Measurements from ENCODE around the gene GPR17. TPM values are rescaled to one million over a fixed set of nuclear protein-coding genes. Genes with fewer than 3 reads are reported as not detected.

GPR17 gene
- total RNA-seq, 1 experiment from 2014 or later, result 0.35 TPM

DNA sequence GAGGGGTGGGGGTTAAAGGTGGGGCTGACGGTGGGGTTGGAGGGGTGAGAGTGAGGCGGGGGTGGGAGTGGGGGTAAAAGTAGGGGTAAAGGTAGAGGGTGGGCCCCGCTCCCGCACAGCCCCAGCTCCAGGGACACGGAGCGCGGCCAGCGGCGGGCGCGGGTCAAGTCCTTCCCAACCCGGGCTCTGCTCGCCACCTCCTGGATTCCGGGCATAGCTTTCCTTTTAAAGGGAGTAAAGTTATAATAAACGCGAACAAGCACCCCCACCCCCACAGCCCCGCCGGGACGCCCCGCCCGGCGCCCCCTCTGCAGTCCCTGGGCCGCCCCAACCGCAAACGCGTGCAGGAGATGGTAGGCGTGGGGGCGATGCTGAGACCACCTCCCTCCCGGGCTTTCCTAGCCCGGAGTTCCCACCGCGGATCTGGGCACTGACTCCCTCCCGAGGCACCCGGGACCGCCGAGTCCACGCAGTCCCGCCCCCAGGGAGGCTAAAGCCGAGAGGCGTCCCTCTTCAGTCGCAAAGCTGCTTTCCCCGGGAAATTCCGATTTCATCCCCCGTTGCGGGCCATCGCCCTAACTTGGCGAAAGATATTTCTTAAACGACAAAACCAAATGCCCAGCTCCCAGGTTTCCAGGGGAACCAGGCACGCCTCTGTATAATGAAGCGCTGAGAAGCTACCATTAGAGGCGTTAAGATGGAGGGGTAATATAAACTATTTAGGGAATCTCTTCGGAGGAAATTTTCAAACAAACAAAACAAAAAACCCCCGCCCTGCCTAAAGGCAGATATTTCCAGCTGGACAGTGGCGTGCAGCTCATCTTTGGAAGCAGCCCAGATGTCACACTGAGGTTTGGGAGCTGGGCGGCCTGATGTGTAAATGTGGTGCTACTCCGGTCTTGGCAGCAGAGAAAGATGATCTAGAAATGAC lies 29.6 kb downstream of the GPR17 start, which contains the start of gene LIMS2:
Gene LIMS2, minus strand, starts transcription at position 200 of the 931 bp plus-strand sequence. CDS start 506 bp downstream, outside the sequence.
- Histone ChIP-seq H2BK12ac (ENCODE audit: insufficient read length, low read depth, low read length) (no peak within 1 kb of the TSS), H3K9me3 (ENCODE audit: control insufficient read depth, low read depth, low read length) (no peaks in the 10 kb centered on the region), H3K4ac (ENCODE audit: low read depth, low read length) (no peak within 1 kb of the TSS), H3K79me1 (ENCODE audit: insufficient read depth, low read depth, low read length, poor library complexity, severe bottlenecking) (no peaks in the 10 kb centered on the region), H2AK5ac (ENCODE audit: insufficient read length, low read length) (no peak within 1 kb of the TSS), H3K23me2 (ENCODE audit: insufficient read length, low read depth, low read length, poor library complexity, severe bottlenecking) (peaks cover 6% of the 10 kb centered on the region), H3T11ph (ENCODE audit: low read length) (no peak within 1 kb of the TSS), H3K23ac (ENCODE audit: insufficient read length, low read depth, low read length) (no peak within 1 kb of the TSS), H4K91ac (ENCODE audit: insufficient read length, low read depth, low read length) (no peak within 1 kb of the TSS), H3K79me2 (ENCODE audit: insufficient read depth, low read length) (no peaks in the 10 kb centered on the region), H4K20me1 (ENCODE audit: control insufficient read depth, insufficient read depth, insufficient read length) (no peaks in the 10 kb centered on the region), H4K8ac (replicated peaks; ENCODE audit: insufficient read length, low read depth, low read length) (no peak within 1 kb of the TSS), H2BK15ac (ENCODE audit: low read depth, low read length) (no peak within 1 kb of the TSS), H3K18ac (ENCODE audit: insufficient read length, low read depth, low read length) (no peak within 1 kb of the TSS), H3K4me2 (ENCODE audit: insufficient read depth, insufficient read length, low read length) (peak within 1 kb of the TSS; percentile 72), H2BK5ac (ENCODE audit: insufficient read length, low read length) (no peak within 1 kb of the TSS), H3K4me1 (ENCODE audit: insufficient read depth, low read length) (no peaks in the 10 kb centered on the region), H4K5ac (ENCODE audit: insufficient read length, low read depth, low read length) (no peak within 1 kb of the TSS), H2BK120ac (ENCODE audit: low read depth, low read length, poor library complexity, severe bottlenecking) (no peak within 1 kb of the TSS), H3K27ac (ENCODE audit: insufficient read length, low read depth, low read length) (no peak within 1 kb of the TSS), H3K14ac (ENCODE audit: insufficient read depth, low read length) (no peak within 1 kb of the TSS; the same call in 1 of the 2 replicates), H3K9ac (ENCODE audit: extremely low read depth, insufficient read length, low read length) (no peak within 1 kb of the TSS), H2BK20ac (ENCODE audit: low read depth, low read length, poor library complexity, severe bottlenecking) (no peak within 1 kb of the TSS), H3K27me3 (ENCODE audit: insufficient read depth, low read length) (peaks cover 13% of the 10 kb centered on the region), H2AFZ (ENCODE audit: low read length) (no peak within 1 kb of the TSS), H3K56ac (ENCODE audit: insufficient read length, low read depth, low read length) (no peak within 1 kb of the TSS)
- peak within 1 kb of the TSS; percentile 70 to 87 for H3K4me3 Mint-ChIP-seq
- H3K4me1 Mint-ChIP-seq, result peaks cover 7 to 10% of the 10 kb centered on the region in 2 experiments; a peak in 3 of 4 replicates
- H3K27me3 Mint-ChIP-seq (ENCODE audit: low read depth), result peaks cover 83% of the 10 kb centered on the region
- TF ChIP-seq CTCF (conservative IDR thresholded peaks at IDR 0.05), result peak; percentile 20; the same call in 1 of the 3 replicates
- H3K9me3 Mint-ChIP-seq, result no peaks in the 10 kb centered on the region
- DNase-seq, result peak; percentile 47
- no CpG with 5 or more reads among the region's 56 CpGs for WGBS (ENCODE audit: extremely low coverage, insufficient read length, low lambda C conversion rate)
- no peaks in the 10 kb centered on the region; a peak in 1 of 7 replicates for H3K36me3 Mint-ChIP-seq (ENCODE audit: insufficient read depth in 1 of 3, low read depth in 3 of 3)
- H3K27ac Mint-ChIP-seq, result no peak within 1 kb of the TSS

Measured in H9 (cell line).